ENCODE measurements around the gene MST1R. TPM values are rescaled to one million over a fixed set of nuclear protein-coding genes. Genes with fewer than 3 reads are reported as not detected.

MST1R gene
- 3.7 and 4.4 TPM in 2 replicates for total RNA-seq (2014; rRNA removed; shearing (Covaris generic))
- polyA plus RNA-seq (2016; fragmentation: Nextera tagmentation; extraction: Ambion mirVana), result 1.8 and 3.9 TPM in 2 replicates
- long read RNA-seq, result 0 reads

GRCh38 chr3:49903451-49904424, at the start of gene MST1R:
MST1R (minus strand) TSS chr3:49903873; CDS start chr3:49903609, 264 bp downstream.
- no peaks in the 10 kb centered on the region for H3K36me3 Mint-ChIP-seq (ENCODE audit: low read depth)
- ATAC-seq (peak; percentile 87), DNase-seq (ENCODE audit: low spot score) (peak; percentile 98)
- peaks cover 20% of the 10 kb centered on the region for H3K27me3 Mint-ChIP-seq (ENCODE audit: insufficient read depth, low read depth, poor library complexity)
- Histone ChIP-seq H2AFZ (peak within 1 kb of the TSS; percentile 92), H3K79me2 (replicated peaks; ENCODE audit: insufficient read depth) (no peaks in the 10 kb centered on the region), H3K4me2 (peak within 1 kb of the TSS; percentile 70), H3K4me3 (peak within 1 kb of the TSS; percentile 49), H3K27me3 (ENCODE audit: insufficient read depth) (no peaks in the 10 kb centered on the region), H4K20me1 (replicated peaks; ENCODE audit: insufficient read depth) (no peaks in the 10 kb centered on the region), H3K4me1 (ENCODE audit: insufficient read depth) (peaks cover 25% of the 10 kb centered on the region), H3F3A (replicated peaks; ENCODE audit: low read depth) (peaks cover 10% of the 10 kb centered on the region), H3K36me3 (ENCODE audit: insufficient read depth) (no peaks in the 10 kb centered on the region), H3K27ac (ENCODE audit: low read depth) (peak within 1 kb of the TSS; percentile 91), H3K9me2 (ENCODE audit: insufficient read depth) (peaks cover 5% of the 10 kb centered on the region; the same call in 1 of the 2 replicates)
- H3K4me3 Mint-ChIP-seq, result peak within 1 kb of the TSS; percentile 69
- TF ChIP-seq POLR2AphosphoS5 (IDR thresholded peaks at IDR 0.05; ENCODE audit: low read depth), result peak; percentile 77
- TF ChIP-seq CREB1 (CRISPR knock-in tag; IDR thresholded peaks at IDR 0.05; ENCODE audit: low read depth), result 0 out of 2 replicates have a peak, but pooled peaks have one; percentile 40
- no peak for TF ChIP-seq CTCF (conservative IDR thresholded peaks at IDR 0.05; ENCODE audit: low read depth in 2 of 2)
- peaks cover 33% of the 10 kb centered on the region for H3K4me1 Mint-ChIP-seq
- H3K27ac Mint-ChIP-seq, result peak within 1 kb of the TSS; percentile 95
- no peaks in the 10 kb centered on the region for H3K9me3 Mint-ChIP-seq

- H3K4me3 Mint-ChIP-seq, result no peak overlapping the region
- H3K9me2 ChIP-seq (ENCODE audit: insufficient read depth), result no peaks in the 10 kb centered on the region
- no peaks in the 10 kb centered on the region for H3K4me1 Mint-ChIP-seq
- H4K20me1 ChIP-seq (replicated peaks; ENCODE audit: insufficient read depth), result peaks cover 56% of the 10 kb centered on the region
- H3K79me2 ChIP-seq (replicated peaks; ENCODE audit: insufficient read depth), result peaks cover 100% of the 10 kb centered on the region
- no peak overlapping the region for H3K4me3 ChIP-seq
- H3F3A ChIP-seq (replicated peaks; ENCODE audit: low read depth), result no peaks in the 10 kb centered on the region
- H3K27me3 ChIP-seq (ENCODE audit: insufficient read depth), result no peaks in the 10 kb centered on the region
- ATAC-seq (no peak), DNase-seq (ENCODE audit: low spot score) (no peak)
- H3K36me3 Mint-ChIP-seq (ENCODE audit: low read depth), result peaks cover 7% of the 10 kb centered on the region
- TF ChIP-seq STAT1 (IDR thresholded peaks at IDR 0.05; ENCODE audit: unreplicated experiment) (no peak), CTCF (conservative IDR thresholded peaks at IDR 0.05; ENCODE audit: low read depth in 2 of 2) (no peak)
- no peak overlapping the region for H2AFZ ChIP-seq
- no peaks in the 10 kb centered on the region for H3K9me3 Mint-ChIP-seq
- H3K27me3 Mint-ChIP-seq (ENCODE audit: insufficient read depth, low read depth, poor library complexity), result peaks cover 6% of the 10 kb centered on the region
- no peak overlapping the region for H3K4me2 ChIP-seq
- H3K27ac ChIP-seq (ENCODE audit: low read depth), result no peak overlapping the region
- no peak overlapping the region for H3K27ac Mint-ChIP-seq
- H3K4me1 ChIP-seq (ENCODE audit: insufficient read depth), result no peaks in the 10 kb centered on the region
- no peaks in the 10 kb centered on the region for H3K36me3 ChIP-seq (ENCODE audit: insufficient read depth)
Observed at GRCh38 chr3:49952924-49953323, 49.3 kb upstream of the MST1R start.
